GM18507 (cell line): ENCODE measurements around the gene ALCAM.

ENCODE experiments used
- DNase-seq: peaks from one replicate; pipeline ENCODE4 v3.0.0; 2011; ENCODE audit warnings: low read depth; ENCODE audit not compliant: insufficient read length; ENCODE audit errors: extremely low spot score
- FAIRE-seq: peaks from 2 replicates; lab custom pipeline; 2011; peaks lifted over from hg19 to GRCh38; lab: Jason Lieb, UNC

The ALCAM gene

DNA sequence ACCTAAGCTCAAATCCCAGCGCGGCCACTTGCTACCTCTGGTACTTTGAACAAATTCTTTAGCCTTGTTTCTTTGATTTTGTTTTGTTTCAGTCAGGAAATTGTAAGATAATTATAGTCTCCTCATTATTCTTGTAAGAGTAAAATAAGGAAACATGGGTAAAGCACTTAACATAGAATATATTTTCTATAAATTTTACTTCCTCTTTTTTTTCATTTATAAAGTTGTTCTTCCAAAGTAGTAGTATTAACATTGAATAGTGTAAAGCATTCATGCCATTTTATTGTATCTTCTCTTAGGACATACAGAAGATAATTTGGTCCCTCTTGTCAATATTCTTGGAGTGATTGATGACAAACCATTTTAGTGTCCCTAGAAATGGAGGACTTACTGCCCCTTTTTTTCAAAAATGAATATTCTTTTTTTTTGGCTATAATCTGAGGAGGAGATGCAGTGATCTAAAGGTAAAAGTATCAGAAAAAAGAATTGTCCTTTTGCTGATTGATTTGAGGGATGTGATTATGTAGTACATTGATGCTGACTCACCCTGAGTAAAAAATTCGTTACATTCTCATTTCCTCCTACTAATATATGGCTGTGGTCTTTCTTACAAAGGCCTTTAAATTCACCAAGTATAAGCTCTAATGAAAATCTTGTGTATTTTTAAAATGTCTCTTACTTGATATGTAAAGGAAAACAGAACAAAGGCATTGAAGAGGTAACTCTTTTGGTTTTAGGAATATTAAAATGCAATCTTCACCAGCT lies 51.0 kb downstream of the ALCAM start:
- FAIRE-seq (no peak), DNase-seq (no peak)

DNA sequence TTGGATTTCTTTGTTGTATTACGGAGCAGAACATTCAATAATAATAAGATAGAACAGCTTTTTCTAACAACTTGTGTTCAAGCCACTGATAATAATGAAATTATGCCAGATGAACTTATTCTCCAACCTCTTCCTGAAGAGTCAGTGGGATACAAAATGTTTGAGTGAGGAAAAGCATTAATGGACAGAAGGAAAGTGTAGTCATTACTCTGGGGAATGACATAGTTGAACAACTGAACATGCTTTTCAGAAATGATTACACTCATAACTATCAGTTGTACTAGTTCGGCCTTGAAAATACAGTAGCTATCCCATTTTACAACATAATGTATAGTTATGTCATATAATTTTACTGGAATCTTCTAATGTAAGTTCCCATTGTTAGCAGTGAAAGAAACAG lies 55.9 kb downstream of the ALCAM start:
- FAIRE-seq (no peak), DNase-seq (no peak)

DNA sequence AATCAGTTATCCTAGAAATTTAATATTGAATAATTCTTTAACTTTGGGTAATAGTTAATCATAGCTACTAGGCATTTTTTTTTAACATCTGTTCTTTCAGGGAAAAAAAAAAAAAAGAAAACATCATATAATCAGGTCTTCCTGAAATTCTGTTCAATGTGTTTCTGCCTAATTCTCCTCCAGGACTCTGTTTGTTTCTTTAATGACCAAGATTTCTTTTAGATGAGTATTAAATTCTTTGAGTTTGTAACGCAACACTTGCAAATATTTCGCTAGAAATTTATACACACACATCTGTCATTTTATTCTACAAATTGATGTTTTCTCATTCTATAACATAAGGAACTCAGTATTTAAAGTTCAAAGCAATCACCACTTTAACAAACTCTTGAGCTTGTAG lies 56.7 kb downstream of the ALCAM start:
- DNase-seq: no peak
- FAIRE-seq: no peak

DNA sequence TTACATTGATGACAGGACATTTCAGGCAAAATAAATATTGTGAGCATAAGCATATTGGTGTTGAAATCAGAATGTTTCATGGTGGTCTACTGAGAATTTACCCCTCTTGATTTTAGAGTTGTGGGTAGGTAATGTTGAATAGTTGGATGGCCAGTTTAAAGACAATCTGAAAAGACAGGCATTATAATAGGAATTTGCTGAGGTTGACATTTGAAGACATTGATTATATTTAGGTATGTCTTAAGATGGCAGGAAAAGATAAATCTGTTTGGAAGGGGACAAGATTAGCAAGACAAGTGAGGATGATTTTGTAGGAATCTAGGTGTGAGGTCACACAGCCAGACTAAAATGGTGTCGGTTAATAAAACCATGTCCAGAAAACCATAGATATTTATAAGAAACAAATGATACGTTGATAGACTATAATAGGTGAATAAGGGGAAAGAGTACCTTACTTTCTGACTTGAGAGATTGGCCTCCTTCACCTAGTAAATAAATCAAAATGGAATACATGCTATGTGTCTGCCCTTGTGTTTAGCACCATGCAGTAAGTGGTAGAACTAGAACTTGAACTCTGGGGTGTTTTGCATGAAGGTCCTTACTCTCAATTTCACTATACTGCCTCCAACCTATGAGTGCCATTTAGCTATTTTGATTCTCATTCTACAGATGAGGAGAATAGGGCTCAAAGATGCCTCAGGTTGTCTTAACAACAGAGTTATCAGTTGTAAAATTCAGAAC lies 57.9 kb downstream of the ALCAM start:
- FAIRE-seq: no peak
- DNase-seq: no peak

DNA sequence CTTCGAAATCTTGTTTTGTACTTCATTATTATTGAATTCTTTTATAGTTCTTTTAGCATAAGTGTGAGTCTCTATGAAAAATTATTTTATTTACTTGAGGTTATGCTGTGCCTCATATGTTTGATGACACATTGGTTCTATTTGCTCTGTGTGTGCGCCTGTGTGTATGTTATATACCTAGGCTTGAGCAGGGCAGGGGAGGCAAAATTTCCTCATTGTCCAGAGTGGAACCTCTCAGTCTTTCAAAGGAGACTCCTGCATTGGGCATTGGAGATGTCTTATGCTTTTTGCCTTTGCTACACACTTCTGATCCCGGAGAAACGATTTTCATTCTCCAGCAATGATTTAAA lies 58.4 kb downstream of the ALCAM start:
- DNase-seq: no peak
- no peak for FAIRE-seq

DNA sequence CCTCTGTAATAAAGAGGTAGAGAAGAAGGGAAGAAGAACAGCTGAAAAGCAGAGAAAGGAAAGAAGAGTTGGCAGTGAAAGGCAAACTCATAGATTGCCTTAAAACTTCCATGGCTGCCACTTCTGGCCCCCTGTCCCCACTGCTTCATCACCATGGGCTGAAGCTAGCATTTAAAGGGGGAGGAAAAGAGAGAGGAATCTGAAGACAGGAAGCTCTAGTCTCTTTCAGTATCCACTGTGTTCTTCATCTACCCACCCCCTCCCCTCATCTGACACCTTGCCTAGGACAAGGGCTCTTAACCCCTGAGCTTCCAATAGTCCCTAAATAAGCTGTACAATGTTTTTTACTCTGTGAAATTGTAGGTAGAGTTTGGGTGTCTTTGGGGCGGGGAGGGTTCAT lies 60.6 kb downstream of the ALCAM start:
- DNase-seq (no peak), FAIRE-seq (no peak)

DNA sequence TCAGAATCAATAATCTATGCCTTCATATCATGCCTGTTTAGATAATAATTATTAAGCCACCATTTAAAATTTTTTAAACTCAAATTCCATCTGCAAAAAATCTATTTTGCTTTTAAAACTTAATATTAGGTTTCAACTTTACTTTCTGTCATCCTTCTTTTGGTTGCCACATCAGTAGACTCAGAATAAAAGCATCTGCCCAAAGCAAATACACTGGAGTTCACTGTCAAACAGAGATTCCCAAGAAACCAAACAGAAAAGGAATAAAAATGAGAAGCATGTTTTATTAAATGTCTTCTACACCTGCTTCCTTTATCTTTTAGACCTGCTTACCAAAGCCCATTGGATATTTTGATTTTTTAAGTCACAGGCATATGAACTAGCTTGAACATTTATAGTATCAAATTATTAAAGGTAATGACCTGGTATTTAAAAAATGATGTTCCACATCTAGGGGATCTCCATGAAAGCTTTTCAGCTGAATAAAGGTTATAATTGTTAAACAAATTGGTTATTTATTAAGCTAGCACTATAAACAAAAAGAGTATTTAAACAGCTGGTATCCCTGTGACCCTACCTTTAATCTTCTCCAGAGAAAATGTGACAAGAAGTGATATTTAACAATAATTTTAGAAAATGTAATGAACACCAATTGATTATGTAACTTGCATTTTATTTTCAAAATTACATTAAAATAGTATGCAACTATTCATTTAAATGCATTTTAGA lies 62.5 kb downstream of the ALCAM start:
- DNase-seq: no peak
- no peak for FAIRE-seq

DNA sequence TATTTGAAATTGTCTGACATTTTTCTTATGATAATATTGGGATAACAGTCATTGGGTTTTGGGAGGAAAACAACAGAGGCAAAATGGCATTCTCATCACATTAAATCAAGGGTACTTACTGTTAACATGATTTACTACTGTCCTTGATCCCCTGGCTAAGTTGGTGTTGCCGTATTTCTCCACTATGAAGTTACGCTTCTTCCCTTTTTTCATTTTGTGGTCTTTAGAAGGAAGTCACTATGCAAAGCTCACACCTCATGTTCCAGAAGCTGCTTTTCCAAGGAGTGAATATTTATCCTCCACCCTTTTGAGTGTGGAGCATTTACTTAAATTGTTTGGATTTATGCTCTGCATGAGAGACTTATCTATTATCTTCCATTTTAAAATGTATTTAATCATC lies 63.7 kb downstream of the ALCAM start:
- DNase-seq (no peak), FAIRE-seq (no peak)

DNA sequence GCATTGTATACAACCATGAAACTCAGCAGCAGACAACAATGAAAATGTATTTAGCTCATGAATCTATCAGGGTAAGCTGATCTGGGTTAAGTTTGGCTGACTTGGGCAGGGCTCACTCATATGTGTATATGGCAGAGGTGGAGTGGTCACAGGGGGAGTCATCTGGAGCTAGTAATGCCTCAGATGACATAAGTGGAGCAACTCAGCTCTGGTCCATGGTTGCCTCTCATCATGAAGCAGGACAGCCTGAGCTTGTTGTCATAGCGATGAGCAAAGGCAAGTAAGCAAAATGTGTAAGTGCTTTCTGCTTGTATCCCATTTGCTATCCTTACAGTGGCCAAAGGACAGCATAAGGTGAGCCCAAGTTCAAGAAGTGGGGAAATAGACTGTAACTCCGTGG lies 64.5 kb downstream of the ALCAM start:
- DNase-seq: no peak
- no peak for FAIRE-seq

DNA sequence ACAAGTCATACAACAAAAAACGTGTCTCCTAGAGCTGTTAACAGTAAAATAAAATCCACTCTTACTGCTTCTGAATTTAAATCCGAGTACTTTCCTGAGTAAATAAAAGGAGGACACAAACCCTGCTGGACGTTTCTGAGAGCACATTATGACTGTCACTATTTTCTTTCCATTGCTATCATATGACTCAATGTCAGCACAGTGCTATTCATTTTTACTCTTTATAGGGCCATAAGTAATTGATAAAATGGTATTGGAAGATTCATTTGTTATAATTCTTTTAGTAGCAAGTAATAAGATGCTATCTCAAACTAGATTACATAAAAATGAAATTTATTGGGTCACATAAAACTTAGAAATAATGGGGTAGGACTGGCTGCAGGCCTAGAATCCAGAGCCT lies 68.6 kb downstream of the ALCAM start:
- DNase-seq (no peak), FAIRE-seq (no peak)

DNA sequence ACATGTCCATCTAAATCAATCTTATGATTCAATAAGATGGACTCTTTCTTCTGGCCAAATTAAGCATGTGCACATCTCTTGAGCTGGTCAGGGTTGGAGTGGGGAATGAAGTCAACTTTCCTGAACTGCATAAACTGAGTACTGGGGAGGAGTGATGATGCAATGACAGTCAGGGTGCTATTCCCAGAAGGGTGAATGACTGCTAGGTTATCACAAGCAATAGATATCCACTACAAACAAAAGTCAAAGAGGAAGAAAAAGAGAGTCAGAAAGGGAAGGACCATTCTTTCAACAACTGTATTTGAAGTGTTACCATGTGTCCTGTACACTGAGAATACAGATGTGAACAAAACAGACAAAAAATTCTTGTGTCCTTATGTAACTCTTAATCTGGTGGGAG lies 70.0 kb downstream of the ALCAM start:
- FAIRE-seq (no peak), DNase-seq (no peak)

DNA sequence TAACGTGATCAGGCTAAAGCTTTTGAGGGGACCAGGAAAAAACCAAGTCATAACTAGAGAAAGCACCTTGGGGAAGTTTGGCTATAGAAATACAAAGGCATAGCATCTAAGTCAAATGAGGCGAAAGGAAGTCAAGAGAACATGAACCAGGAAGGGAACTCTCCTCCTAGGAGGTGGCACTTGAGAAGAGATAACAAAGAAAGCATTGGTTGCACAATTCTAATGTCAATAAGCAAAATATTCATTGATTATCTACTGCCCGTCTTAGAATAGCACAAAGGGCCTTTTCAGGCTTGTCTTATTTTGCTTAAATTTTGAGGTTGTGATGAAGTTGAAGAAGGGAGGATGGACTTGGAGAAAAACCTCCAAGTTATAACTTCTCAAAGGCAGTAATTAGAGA lies 73.4 kb downstream of the ALCAM start:
- FAIRE-seq (no peak), DNase-seq (no peak)

DNA sequence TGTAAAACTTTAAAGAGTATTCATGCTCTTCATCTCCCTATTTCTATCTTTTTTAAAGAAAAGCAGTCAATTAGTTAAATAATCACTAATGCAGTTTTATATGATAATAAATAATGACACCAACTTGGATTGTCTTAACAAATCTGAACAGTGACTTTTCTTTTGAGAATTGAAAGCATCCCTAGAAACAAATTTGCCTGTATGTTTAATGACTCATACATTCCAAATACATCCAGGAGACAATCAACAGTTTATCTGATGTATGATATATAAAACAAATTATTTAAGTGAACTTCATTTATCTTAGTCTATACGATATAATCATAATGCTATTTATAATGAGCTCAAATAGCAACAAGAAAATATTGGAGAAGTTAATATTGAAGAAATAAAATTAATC lies 78.0 kb downstream of the ALCAM start:
- FAIRE-seq (no peak), DNase-seq (no peak)

DNA sequence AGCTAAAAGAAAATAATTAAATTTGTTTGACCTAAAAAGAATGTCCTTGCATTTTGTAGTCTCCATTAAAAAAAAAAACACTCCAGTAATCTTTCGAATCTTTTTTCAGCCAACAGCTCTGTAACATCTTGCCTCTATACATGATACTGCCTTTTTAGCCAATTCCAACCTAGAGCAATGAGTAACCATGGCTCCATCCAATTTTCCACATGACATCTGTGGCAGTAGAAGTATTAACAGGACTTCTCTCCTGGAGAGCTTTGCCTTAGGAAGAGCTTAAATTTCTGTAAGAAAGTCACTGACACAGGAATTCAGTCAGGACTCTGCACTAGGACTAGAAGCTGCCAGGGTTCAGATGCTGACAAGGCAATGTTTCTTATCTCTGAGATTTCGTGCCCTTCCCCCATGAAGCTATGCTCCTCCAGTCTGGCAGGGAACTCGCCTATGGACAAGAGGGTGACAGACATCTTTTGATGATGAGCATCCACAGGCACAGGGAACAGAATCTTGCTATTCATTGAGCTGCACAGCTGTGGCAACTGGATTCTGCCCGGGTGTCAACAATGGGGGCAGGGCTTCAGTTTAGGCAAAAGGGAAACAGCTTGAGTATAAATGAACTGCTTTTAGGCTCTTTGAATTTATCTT lies 81.8 kb downstream of the ALCAM start:
- FAIRE-seq: no peak
- no peak for DNase-seq

DNA sequence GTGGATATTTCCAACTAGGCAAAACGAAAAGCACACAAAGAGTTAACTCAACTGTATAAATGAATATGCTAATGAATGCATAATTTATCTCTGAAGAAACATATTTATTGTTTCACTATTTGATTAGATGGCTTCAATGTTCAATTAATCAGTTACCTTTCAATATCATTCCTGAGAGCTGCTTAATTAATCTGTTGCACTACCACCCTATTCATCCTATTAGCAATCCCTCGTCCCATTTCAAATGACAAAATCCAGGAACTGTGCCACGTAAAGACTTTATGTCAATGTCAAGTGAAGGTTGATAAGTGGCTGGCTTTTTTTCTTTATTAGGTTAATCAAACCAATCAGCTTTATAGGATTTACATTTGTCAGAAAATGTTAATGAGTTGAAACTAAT lies 82.7 kb downstream of the ALCAM start:
- FAIRE-seq (no peak), DNase-seq (no peak)

DNA sequence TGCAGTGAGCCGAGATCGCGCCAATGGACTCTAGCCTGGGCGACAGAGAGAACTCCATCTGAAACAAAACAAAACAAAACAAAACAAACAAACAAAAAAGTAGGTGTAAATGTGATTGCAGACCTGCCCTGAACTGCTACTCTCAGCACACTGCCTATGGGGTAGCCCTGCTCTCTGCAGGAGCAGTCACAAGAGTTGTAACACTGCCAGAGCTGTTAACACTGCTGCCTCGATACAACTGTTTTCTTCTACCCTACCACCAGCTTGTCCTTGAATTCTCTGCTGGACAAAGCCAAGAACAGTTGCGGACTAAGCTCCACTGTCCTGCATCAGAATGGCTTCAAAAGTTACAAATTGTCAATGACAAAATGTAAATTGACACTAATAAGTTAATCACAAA lies 89.3 kb downstream of the ALCAM start:
- DNase-seq: no peak

DNA sequence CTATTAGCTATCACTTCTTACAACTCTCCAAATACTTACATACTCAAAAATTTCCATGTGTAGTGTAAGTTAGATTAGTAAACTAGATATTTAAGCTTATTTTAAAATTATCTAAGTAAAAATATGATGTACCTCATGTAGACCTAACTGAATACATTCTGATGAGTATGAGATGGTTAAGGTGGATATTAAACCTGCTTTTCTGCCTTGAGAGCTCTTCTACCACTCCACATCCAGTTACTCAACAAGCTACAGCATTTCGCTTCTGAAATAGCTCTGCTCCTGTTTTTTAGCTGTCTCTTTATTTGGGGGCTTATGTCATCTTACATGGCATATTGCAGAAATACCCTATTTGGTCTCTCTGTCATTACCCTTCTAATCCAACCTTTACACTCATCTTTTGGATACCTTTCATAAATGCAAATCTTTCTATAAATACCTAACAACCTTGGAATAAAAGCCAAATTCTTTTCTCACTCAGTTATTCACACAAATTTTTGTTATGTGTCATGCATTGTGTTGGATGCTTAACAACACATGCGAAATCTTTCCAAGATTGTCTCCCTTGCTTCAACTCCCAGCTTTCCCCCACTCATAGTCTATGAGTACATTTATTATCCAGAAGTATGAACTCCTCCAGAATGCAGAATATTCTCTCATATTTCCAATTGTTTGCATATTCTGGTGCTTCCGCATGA lies 92.0 kb downstream of the ALCAM start:
- DNase-seq (no peak), FAIRE-seq (no peak)

More for the DNA sequence above, 89.3 kb downstream of the ALCAM start:
- FAIRE-seq: peak; percentile 18

DNA sequence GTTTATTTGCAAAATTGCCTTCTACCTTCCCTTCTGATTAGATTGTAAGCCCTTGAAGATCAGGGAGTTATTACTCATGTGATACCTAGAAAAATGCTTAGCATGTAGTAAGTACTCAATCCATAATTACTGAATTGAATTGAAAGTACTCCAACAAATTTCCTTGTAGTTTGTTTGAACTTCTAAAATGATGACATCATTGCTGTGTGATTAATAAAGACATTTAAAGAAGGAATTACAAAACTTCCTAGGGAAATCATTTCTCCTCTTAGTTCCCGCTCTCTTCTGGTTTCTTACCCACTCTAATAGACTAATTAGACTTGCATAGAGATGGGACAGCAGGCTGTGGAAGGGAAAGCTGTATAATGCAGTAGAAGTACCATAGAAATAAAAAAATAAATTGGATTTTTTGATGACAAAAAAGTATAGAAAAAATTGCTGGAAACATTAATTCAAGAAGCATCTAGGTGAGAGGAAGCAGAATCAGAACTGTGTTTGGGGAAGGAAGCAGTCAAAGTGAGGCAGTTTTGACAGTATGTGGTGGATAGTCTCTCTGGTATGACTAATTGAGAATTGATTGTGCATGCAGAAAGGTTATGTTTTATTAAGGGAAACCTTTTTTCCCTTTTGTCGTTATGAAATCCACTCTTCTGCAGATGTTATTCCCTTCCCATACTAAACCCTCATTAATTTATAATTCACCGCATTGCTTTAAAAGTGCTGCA lies 93.0 kb downstream of the ALCAM start:
- DNase-seq (no peak), FAIRE-seq (peak; percentile 5)

DNA sequence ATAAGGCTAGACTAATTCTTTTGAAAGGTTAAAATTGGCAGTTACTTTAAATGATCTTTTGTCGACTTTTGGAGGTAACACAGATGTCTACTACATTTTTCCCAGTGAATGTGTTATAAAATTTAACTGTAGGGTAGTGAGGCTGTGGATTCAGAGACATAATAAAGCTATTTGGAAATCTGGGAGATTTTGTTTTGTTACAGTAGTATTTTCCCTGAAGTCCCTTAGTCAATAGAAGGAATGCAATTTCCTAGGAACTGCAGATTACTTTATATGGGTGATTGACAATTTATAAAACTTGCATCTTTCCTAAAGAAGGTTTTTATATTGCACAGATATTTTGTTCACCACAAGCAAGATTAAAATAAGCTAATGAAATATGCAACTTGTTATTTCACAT lies 96.9 kb downstream of the ALCAM start:
- DNase-seq: no peak
- FAIRE-seq: no peak
